ENCODE measurements around the gene HPSE2. TPM values are rescaled to one million over a fixed set of nuclear protein-coding genes. Genes with fewer than 3 reads are reported as not detected.

Gene HPSE2
- total and polyA plus RNA-seq, 2 donors (not counting 1 experiment from before 2014, with no cell fraction given) = not detected

GRCh38 chr10:98959379-98959778 lies 276.3 kb downstream of the HPSE2 start:
- no peak overlapping the region for H3K4me3 Mint-ChIP-seq
- Histone ChIP-seq H3K79me2 (ENCODE audit: control insufficient read depth, insufficient read depth, low read length) (no peaks in the 10 kb centered on the region), H3K4me3 (ENCODE audit: control extremely low read depth in 1 of 5, extremely low read depth in 1 of 5, insufficient read depth in 1 of 5, low read depth in 2 of 5, low read length in 4 of 5) (no peak overlapping the region), H3K36me3 (replicated peaks in 1 of 2; ENCODE audit: control extremely low read depth in 1 of 2, control insufficient read depth in 1 of 2, extremely low read depth in 1 of 2, insufficient read depth in 2 of 2, low read length in 1 of 2) (no peaks in the 10 kb centered on the region), H3K27me3 (replicated peaks in 1 of 4; ENCODE audit: control extremely low read depth in 1 of 4, control insufficient read depth in 3 of 4, insufficient read depth in 4 of 4, low read length in 3 of 4) (no peaks in the 10 kb centered on the region), H4K20me1 (ENCODE audit: control insufficient read depth, insufficient read depth, low read length, poor library complexity, severe bottlenecking) (no peaks in the 10 kb centered on the region), H3K9ac (ENCODE audit: low read length) (no peak overlapping the region), H3K9me3 (ENCODE audit: control extremely low read depth in 1 of 3, control insufficient read depth in 2 of 3, insufficient read depth in 1 of 3, low read length in 2 of 3) (no peaks in the 10 kb centered on the region), H2AFZ (ENCODE audit: insufficient read depth, low read depth, low read length, poor library complexity, severe bottlenecking) (no peak overlapping the region), H3K4me2 (replicated peaks; ENCODE audit: low read depth, low read length, poor library complexity, severe bottlenecking) (no peak overlapping the region), H3K27ac (ENCODE audit: low read length in 2 of 2) (no peak overlapping the region), H3K4me1 (ENCODE audit: control insufficient read depth in 2 of 2, insufficient read depth in 2 of 2, low read length in 2 of 2) (no peaks in the 10 kb centered on the region)
- WGBS (ENCODE audit: insufficient coverage) = no CpG with 5 or more reads among the region's 2 CpGs
- DNase-seq (no peak), ATAC-seq (ENCODE audit: low read depth) (no peak)
- peaks cover under 1% of the 10 kb centered on the region for H3K9me3 Mint-ChIP-seq (ENCODE audit: insufficient read depth)
- peaks cover 2% of the 10 kb centered on the region for H3K27me3 Mint-ChIP-seq
- intact Hi-C loops (cut with micrococcal nuclease) = no loop called here
- H3K4me1 Mint-ChIP-seq = no peaks in the 10 kb centered on the region
- POLR2A ChIA-PET = no interaction called here
- no peak for TF ChIP-seq EZH2 (IDR thresholded peaks at IDR 0.05; ENCODE audit: borderline replicate concordance, insufficient read depth, low read depth, low read length, poor library complexity, severe bottlenecking)
- TF ChIP-seq CTCF (IDR thresholded peaks at IDR 0.05) = no peak
- CTCF ChIA-PET = no interaction called here
- H3K27ac Mint-ChIP-seq = no peak overlapping the region

- Histone ChIP-seq H3K4me1 (ENCODE audit: control insufficient read depth in 2 of 2, insufficient read depth in 2 of 2, low read length in 2 of 2) (no peaks in the 10 kb centered on the region), H3K9ac (ENCODE audit: low read length) (no peak overlapping the region), H2AFZ (ENCODE audit: insufficient read depth, low read depth, low read length, poor library complexity, severe bottlenecking) (no peak overlapping the region), H4K20me1 (ENCODE audit: control insufficient read depth, insufficient read depth, low read length, poor library complexity, severe bottlenecking) (no peaks in the 10 kb centered on the region), H3K4me3 (ENCODE audit: control extremely low read depth in 1 of 5, extremely low read depth in 1 of 5, insufficient read depth in 1 of 5, low read depth in 2 of 5, low read length in 4 of 5) (no peak overlapping the region), H3K27me3 (replicated peaks in 1 of 4; ENCODE audit: control extremely low read depth in 1 of 4, control insufficient read depth in 3 of 4, insufficient read depth in 4 of 4, low read length in 3 of 4) (no peaks in the 10 kb centered on the region), H3K9me3 (ENCODE audit: control extremely low read depth in 1 of 3, control insufficient read depth in 2 of 3, insufficient read depth in 1 of 3, low read length in 2 of 3) (no peaks in the 10 kb centered on the region), H3K36me3 (replicated peaks in 1 of 2; ENCODE audit: control extremely low read depth in 1 of 2, control insufficient read depth in 1 of 2, extremely low read depth in 1 of 2, insufficient read depth in 2 of 2, low read length in 1 of 2) (no peaks in the 10 kb centered on the region), H3K4me2 (replicated peaks; ENCODE audit: low read depth, low read length, poor library complexity, severe bottlenecking) (no peak overlapping the region), H3K79me2 (ENCODE audit: control insufficient read depth, insufficient read depth, low read length) (no peaks in the 10 kb centered on the region), H3K27ac (ENCODE audit: low read length in 2 of 2) (no peak overlapping the region)
- Mint-ChIP-seq H3K27ac (no peak overlapping the region), H3K9me3 (ENCODE audit: insufficient read depth) (no peaks in the 10 kb centered on the region), H3K27me3 (peaks cover 4% of the 10 kb centered on the region), H3K4me3 (no peak overlapping the region), H3K4me1 (no peaks in the 10 kb centered on the region)
- CTCF ChIA-PET = no interaction called here
- no peak for TF ChIP-seq CTCF (IDR thresholded peaks at IDR 0.05)
- TF ChIP-seq EZH2 (IDR thresholded peaks at IDR 0.05; ENCODE audit: borderline replicate concordance, insufficient read depth, low read depth, low read length, poor library complexity, severe bottlenecking) = no peak
- WGBS (ENCODE audit: insufficient coverage) = no CpG with 5 or more reads among the region's 3 CpGs
- POLR2A ChIA-PET = no interaction called here
- DNase-seq (no peak), ATAC-seq (ENCODE audit: low read depth) (no peak)
- intact Hi-C loops (cut with micrococcal nuclease) = no loop called here
Observed at GRCh38 chr10:98957801-98958200, 277.9 kb downstream of the HPSE2 start.
